MCF 10A (cell line): ENCODE data around the gene PLA2G4E. TPM values are rescaled to one million over a fixed set of nuclear protein-coding genes. Genes with fewer than 3 reads are reported as not detected.
A peak's percentile ranks its signal among the peaks of the same experiment; 100 is the strongest.

Experiments used
- BruUV-seq: library from RNA; stranded (reverse); fragments of 400-500 nt; replicated peaks from 2 replicates; lab custom pipeline; 2021; lab: Mats Ljungman, UMichigan
- CTCF ChIA-PET: fragments of 300-600 bp; sonication (Branson Sonifier 250); formaldehyde crosslinking; extraction: SDS; loops from one replicate; lab custom pipeline; 2021; ENCODE audit warnings: antibody characterized with exemption, inconsistent platforms; lab: Yijun Ruan, JAX
- POLR2A ChIA-PET: fragments of 300-600, 350-650 bp; sonication (Branson Sonifier 250); formaldehyde crosslinking; extraction: SDS; loops from one replicate; lab custom pipeline; 2020; ENCODE audit warnings: antibody characterized with exemption, inconsistent platforms; lab: Yijun Ruan, JAX
- DNase-seq: peaks from one replicate; pipeline ENCODE4 v3.0.0-alpha.2; 2018; ENCODE audit not compliant: unreplicated experiment
- H3K27ac Mint-ChIP-seq: one replicate; pipeline ENCODE4 v1.8.0; 2022; ENCODE audit warnings: mild to moderate bottlenecking, low read depth, mixed read lengths; ENCODE audit not compliant: unreplicated experiment
- H3K27me3 Mint-ChIP-seq: one replicate; pipeline ENCODE4 v1.8.0; 2022; ENCODE audit warnings: mixed read lengths; ENCODE audit not compliant: insufficient read depth, unreplicated experiment
- H3K36me3 Mint-ChIP-seq: one replicate; pipeline ENCODE4 v1.8.0; 2022; ENCODE audit warnings: mild to moderate bottlenecking, moderate library complexity, mixed read lengths; ENCODE audit not compliant: insufficient read depth, unreplicated experiment
- H3K4me1 Mint-ChIP-seq: one replicate; pipeline ENCODE4 v1.8.0; 2022; ENCODE audit warnings: mixed read lengths; ENCODE audit not compliant: insufficient read depth, unreplicated experiment
- H3K4me3 Mint-ChIP-seq: one replicate; pipeline ENCODE4 v1.8.0; 2022; ENCODE audit warnings: mild to moderate bottlenecking, moderate library complexity, mixed read lengths; ENCODE audit not compliant: unreplicated experiment
- H3K9me3 Mint-ChIP-seq: one replicate; pipeline ENCODE4 v1.8.0; 2022; ENCODE audit warnings: mixed read lengths; ENCODE audit not compliant: unreplicated experiment
- CTCF ChIP-seq: fragments of 200-600 bp; IDR thresholded peaks from one replicate; pipeline ENCODE4 v1.8.0; 2022; ENCODE audit warnings: antibody characterized with exemption, mild to moderate bottlenecking; ENCODE audit not compliant: unreplicated experiment
- intact Hi-C: fragments of 100-400 bp; cut with micrococcal nuclease; formaldehyde crosslinking; loops from 2 replicates; pipeline ENCODE4 v1.14.1; 2022
- total RNA-seq: library from RNA; stranded (reverse); gene quantifications from 2 replicates; pipeline ENCODE4 v1.2.3, GENCODE V29; 2022

PLA2G4E gene
- total RNA-seq, 1 experiment from 2014 or later: 0.12 TPM

- no peak for DNase-seq
- BruUV-seq: no TSS peak
- Mint-ChIP-seq H3K27me3 (no peaks in the 10 kb centered on the region), H3K4me1 (peaks cover 9% of the 10 kb centered on the region), H3K4me3 (no peak overlapping the region), H3K36me3 (peaks cover 4% of the 10 kb centered on the region), H3K27ac (peak overlapping the region; percentile 53), H3K9me3 (no peaks in the 10 kb centered on the region)
- TF ChIP-seq CTCF: no peak
- ChIA-PET POLR2A (interaction anchor here (0.8 to 1.8 kb wide), 3 partner anchors 11 to 637 kb away, joined by 3 to 4 read pairs (median 4); no protein-coding TSS in a partner anchor), CTCF (interaction anchor here (0.6 to 5.0 kb wide), 4 partner anchors 32 to 378 kb away, joined by 3 to 56 read pairs (median 10); partner anchors contain the start of gene PLA2G4E)
- intact Hi-C loops: no loop called here
These were observed 32.2 kb upstream of the PLA2G4E start for GRCh38 chr15:42053010-42053409.

- no peaks in the 10 kb centered on the region for H3K27me3 Mint-ChIP-seq
- CTCF ChIA-PET: interaction anchor here (0.6 to 2.6 kb wide), 3 partner anchors 15 to 108 kb away, joined by 3 to 17 read pairs (median 3); no protein-coding TSS in a partner anchor
- no peaks in the 10 kb centered on the region for H3K4me1 Mint-ChIP-seq
- no peak overlapping the region for H3K27ac Mint-ChIP-seq
- H3K36me3 Mint-ChIP-seq: no peaks in the 10 kb centered on the region
- no peak for TF ChIP-seq CTCF
- BruUV-seq: no TSS peak
- no peak overlapping the region for H3K4me3 Mint-ChIP-seq
- DNase-seq: no peak
- H3K9me3 Mint-ChIP-seq: no peaks in the 10 kb centered on the region
- intact Hi-C loops: no loop called here
- POLR2A ChIA-PET: interaction anchor here (0.6 to 0.9 kb wide), 2 partner anchors 8 to 9 kb away, joined by 3 read pairs; no protein-coding TSS in a partner anchor
These were observed 29.8 kb upstream of the PLA2G4E start for GRCh38 chr15:42050484-42051255.

GRCh38 chr15:42048821-42049200, 28.0 kb upstream of the PLA2G4E start:
- DNase-seq: no peak

More at GRCh38 chr15:42048821-42049200, 28.0 kb upstream of the PLA2G4E start:
- no peak for TF ChIP-seq CTCF
- CTCF ChIA-PET: interaction anchor here (0.6 to 1.1 kb wide), 4 partner anchors 10 to 350 kb away, joined by 3 to 6 read pairs (median 3); no protein-coding TSS in a partner anchor
- Mint-ChIP-seq H3K27ac (no peak overlapping the region), H3K27me3 (no peaks in the 10 kb centered on the region), H3K9me3 (no peaks in the 10 kb centered on the region), H3K36me3 (no peaks in the 10 kb centered on the region), H3K4me1 (no peaks in the 10 kb centered on the region), H3K4me3 (no peak overlapping the region)
- no TSS peak for BruUV-seq
- intact Hi-C loops: no loop called here
- POLR2A ChIA-PET: interaction anchor here (1.1 to 1.4 kb wide), 2 partner anchors 9 to 77 kb away, joined by 3 to 6 read pairs; partner anchors contain the start of gene EHD4
